HUDEP-2 (cell line): ENCODE measurements around the gene TPRN.
A peak's percentile ranks its signal among the peaks of the same experiment; 100 is the strongest.

Experiments
- DNase-seq, 76 experiments: peaks; one replicate each; lab custom pipeline; 2025; ENCODE audit not compliant: unreplicated experiment in 76 of 76; lab: John Stamatoyannopoulos, UW

Gene TPRN

GRCh38 chr9:137236238-137236935, 35.8 kb upstream of the TPRN start:
- DNase-seq = peak in 69 of 76 experiments; percentile 28 to 88 (median 77)

- no peak for DNase-seq
Measured at GRCh38 chr9:137235424-137236237, 35.1 kb upstream of the TPRN start.

- DNase-seq = no peak
Measured at GRCh38 chr9:137234758-137235423, 34.4 kb upstream of the TPRN start.

- no peak for DNase-seq
Measured at GRCh38 chr9:137234055-137234697, 33.6 kb upstream of the TPRN start.

- DNase-seq = no peak
Measured at GRCh38 chr9:137233143-137233980, 32.8 kb upstream of the TPRN start.

GRCh38 chr9:137232510-137232909, 32.0 kb upstream of the TPRN start:
- no peak for DNase-seq

- DNase-seq = no peak
Measured at GRCh38 chr9:137232101-137232500, 31.6 kb upstream of the TPRN start.

- no peak for DNase-seq
Measured at GRCh38 chr9:137231372-137232039, 31.0 kb upstream of the TPRN start.

GRCh38 chr9:137230705-137231371, 30.3 kb upstream of the TPRN start, which contains the start of gene SLC34A3:
SLC34A3 (plus strand) TSS chr9:137230901; CDS start chr9:137231703, 802 bp downstream.
- DNase-seq = no peak

- DNase-seq = no peak
Measured at GRCh38 chr9:137229903-137230704, 29.6 kb upstream of the TPRN start.

- DNase-seq = no peak
Measured at GRCh38 chr9:137228968-137229896, 28.7 kb upstream of the TPRN start.

- DNase-seq = no peak
Measured at GRCh38 chr9:137228506-137228967, 28.0 kb upstream of the TPRN start.

GRCh38 chr9:137227853-137228505, 27.4 kb upstream of the TPRN start:
- no peak for DNase-seq

GRCh38 chr9:137227054-137227852, 26.7 kb upstream of the TPRN start, which contains the start of gene RNF224:
RNF224 (plus strand) TSS chr9:137227502; CDS start chr9:137228336, 834 bp downstream.
- DNase-seq = peak in 69 of 76 experiments; percentile 17 to 83 (median 61)

GRCh38 chr9:137226338-137227053, 26.0 kb upstream of the TPRN start:
- no peak for DNase-seq
